AG04450 (cell line): ENCODE data around the gene STK38. TPM values are rescaled to one million over a fixed set of nuclear protein-coding genes. Genes with fewer than 3 reads are reported as not detected.

Source experiments
- CTCF ChIA-PET: fragments of 300-600, 350-600 bp; formaldehyde crosslinking; extraction: SDS; loops from one replicate; lab custom pipeline; 2022; ENCODE audit warnings: antibody characterized with exemption, inconsistent platforms; lab: Charles Lee
- POLR2A ChIA-PET: fragments of 350-600 bp; formaldehyde crosslinking; extraction: SDS; loops from one replicate; lab custom pipeline; 2021; ENCODE audit warnings: antibody characterized with exemption, inconsistent platforms; lab: Yijun Ruan, JAX
- DNase-seq: peaks from one replicate; pipeline ENCODE4 v3.0.0-alpha.2; 2011; ENCODE audit warnings: low read depth, low spot score
- H3K27ac ChIP-seq: one replicate; pipeline ENCODE4 v1.5.1; 2012; ENCODE audit warnings: low read depth, low read length, control low read depth
- H3K27me3 ChIP-seq: one replicate; pipeline ENCODE4 v1.6.0; 2012; ENCODE audit warnings: low read length; ENCODE audit not compliant: control insufficient read depth, insufficient read depth
- H3K4me3 ChIP-seq: 2 replicates; pipeline ENCODE4 v1.5.1; 2011; ENCODE audit warnings: mild to moderate bottlenecking, low read depth, low read length, control low read depth
- H3K9me3 ChIP-seq: 2 replicates; pipeline ENCODE4 v1.5.1; 2012; ENCODE audit warnings: low read length; ENCODE audit not compliant: control insufficient read depth, insufficient read depth
- polyA plus RNA-seq: library from polyadenylated mRNA; depleted of rRNA; stranded (reverse); fragments of >200 nt; gene quantifications from 2 replicates; pipeline ENCODE4 v1.2.3, GENCODE V29; 2011
- TF ChIP-seq, protein P1 (sequence below): IDR thresholded peaks from 2 replicates; pipeline ENCODE4 v1.5.1; 2011; ENCODE audit warnings: low read depth, low read length, control low read depth, inconsistent platforms

Gene STK38
- polyA plus RNA-seq, 1 experiment: 34.9 TPM

DNA sequence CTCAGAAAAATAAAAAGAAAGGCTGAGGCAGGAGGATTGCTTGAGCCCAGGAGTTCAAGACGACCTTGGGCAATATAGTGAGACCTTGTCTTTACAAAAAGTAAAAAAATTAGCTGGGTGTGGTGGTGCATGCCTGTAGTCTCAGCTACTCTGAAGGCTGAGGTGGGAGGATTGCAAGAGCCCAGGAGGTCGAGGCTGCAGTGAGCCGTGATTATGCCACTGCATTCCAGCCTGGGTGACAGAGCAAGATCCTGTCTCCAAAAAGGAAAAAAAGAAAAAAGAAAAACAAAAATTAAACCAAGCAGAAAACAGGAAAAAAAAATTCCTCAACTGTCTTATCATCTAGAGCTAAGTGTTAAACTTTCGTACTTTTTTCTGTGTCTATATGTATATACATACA is 34.4 kb upstream of the STK38 start:
- DNase-seq: no peak
- CTCF ChIA-PET: no interaction called here
- H3K27me3 ChIP-seq: no peaks in the 10 kb centered on the region
- no peak overlapping the region for H3K4me3 ChIP-seq
- POLR2A ChIA-PET: no interaction called here
- H3K9me3 ChIP-seq: no peaks in the 10 kb centered on the region
- H3K27ac ChIP-seq: no peak overlapping the region
- TF ChIP-seq, protein P1, sequence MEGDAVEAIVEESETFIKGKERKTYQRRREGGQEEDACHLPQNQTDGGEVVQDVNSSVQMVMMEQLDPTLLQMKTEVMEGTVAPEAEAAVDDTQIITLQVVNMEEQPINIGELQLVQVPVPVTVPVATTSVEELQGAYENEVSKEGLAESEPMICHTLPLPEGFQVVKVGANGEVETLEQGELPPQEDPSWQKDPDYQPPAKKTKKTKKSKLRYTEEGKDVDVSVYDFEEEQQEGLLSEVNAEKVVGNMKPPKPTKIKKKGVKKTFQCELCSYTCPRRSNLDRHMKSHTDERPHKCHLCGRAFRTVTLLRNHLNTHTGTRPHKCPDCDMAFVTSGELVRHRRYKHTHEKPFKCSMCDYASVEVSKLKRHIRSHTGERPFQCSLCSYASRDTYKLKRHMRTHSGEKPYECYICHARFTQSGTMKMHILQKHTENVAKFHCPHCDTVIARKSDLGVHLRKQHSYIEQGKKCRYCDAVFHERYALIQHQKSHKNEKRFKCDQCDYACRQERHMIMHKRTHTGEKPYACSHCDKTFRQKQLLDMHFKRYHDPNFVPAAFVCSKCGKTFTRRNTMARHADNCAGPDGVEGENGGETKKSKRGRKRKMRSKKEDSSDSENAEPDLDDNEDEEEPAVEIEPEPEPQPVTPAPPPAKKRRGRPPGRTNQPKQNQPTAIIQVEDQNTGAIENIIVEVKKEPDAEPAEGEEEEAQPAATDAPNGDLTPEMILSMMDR: no peak

DNA sequence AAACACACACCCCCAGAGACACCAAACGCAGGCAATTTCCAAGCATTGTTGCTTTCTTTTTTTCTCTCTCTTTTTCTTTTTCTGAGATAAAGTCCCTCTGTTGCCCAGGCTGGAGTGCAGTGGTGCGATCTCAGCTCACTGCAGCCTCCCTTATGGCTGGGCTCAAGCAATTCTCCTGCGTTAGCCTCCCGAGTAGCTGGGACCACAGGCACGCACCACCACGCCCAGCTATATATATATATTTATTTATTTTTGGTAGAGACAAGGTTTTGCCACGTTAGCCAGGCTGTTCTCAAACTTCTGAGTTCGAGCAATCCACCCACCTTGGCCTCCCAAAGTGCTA is 32.9 kb upstream of the STK38 start:
- H3K27ac ChIP-seq: peak overlapping the region; percentile 75
- H3K4me3 ChIP-seq: no peak overlapping the region
- H3K27me3 ChIP-seq: no peaks in the 10 kb centered on the region
- TF ChIP-seq, protein P1: no peak
- POLR2A ChIA-PET: interaction anchor here (0.8 to 2.1 kb wide), 4 partner anchors 13 to 26 kb away, joined by 3 to 18 read pairs (median 7); partner anchors contain the start of gene SRSF3
- no peaks in the 10 kb centered on the region for H3K9me3 ChIP-seq
- CTCF ChIA-PET: interaction anchor here (0.8 to 1.4 kb wide), 3 partner anchors 11 to 28 kb away, joined by 3 to 4 read pairs (median 3); no protein-coding TSS in a partner anchor
- DNase-seq: no peak

DNA sequence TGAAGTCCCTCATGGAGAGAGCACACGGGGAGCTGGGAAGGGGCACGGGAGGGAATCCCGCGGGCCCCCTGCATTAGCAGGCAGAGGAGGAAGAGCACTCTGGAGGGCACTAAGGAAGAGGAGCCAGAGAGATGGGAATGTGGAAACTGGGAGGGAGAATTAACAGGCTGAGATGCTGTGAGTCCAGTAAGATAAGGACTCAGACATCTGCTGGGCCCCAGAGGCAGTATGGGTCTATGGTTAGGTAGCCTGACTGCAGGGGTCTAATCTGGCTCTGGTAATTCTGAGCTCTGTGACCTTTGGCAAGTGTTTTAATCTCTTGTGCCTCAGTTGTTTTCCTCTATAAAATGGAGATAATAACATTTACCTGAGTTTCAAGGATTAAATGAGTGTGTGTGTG is 31.2 kb upstream of the STK38 start:
- CTCF ChIA-PET: no interaction called here
- no peak overlapping the region for H3K27ac ChIP-seq
- H3K9me3 ChIP-seq: no peaks in the 10 kb centered on the region
- H3K4me3 ChIP-seq: no peak overlapping the region
- TF ChIP-seq, protein P1: no peak
- no peaks in the 10 kb centered on the region for H3K27me3 ChIP-seq
- POLR2A ChIA-PET: no interaction called here
- DNase-seq: no peak

DNA sequence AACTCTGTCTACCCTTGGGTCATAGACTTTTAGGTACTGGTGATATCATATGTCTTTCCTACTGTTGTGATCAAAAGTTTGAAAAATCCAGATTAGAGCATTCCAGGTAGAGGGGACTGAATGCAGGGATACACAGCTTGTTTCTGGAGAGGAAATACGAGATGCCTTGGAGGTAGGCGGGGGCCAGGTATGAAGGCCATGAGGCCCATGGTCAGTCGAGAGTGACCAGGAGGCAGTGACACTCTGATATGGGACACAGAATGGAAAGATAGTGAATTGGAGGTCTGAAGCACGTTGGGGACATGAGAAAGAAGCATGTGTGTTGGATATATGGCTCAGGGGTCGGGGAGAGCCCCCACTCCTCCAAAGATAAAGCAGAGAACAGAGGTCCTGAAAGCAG is 30.8 kb upstream of the STK38 start:
- H3K9me3 ChIP-seq: no peaks in the 10 kb centered on the region
- ChIA-PET CTCF (no interaction called here), POLR2A (no interaction called here)
- H3K27ac ChIP-seq: no peak overlapping the region
- DNase-seq: no peak
- H3K27me3 ChIP-seq: no peaks in the 10 kb centered on the region
- TF ChIP-seq, protein P1: no peak
- no peak overlapping the region for H3K4me3 ChIP-seq

DNA sequence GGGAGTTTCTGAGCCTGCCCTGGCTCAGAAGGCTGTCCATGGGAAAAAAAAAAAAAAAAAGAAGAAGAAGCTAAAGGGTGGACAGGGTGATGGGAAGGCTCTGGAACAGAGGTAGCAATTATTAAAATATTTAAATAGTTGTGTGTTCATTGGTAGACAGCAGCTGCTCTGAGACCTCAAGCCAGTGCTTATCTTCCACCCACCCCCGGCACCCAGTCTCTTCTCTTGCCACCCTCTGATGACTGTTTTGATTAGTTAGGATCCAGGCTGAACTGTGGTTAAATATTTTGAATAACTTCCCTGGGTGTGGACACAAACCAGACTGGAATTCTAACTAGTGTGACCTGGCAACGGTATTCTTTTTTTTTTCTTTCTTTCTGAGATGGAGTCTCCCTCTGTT is 30.0 kb upstream of the STK38 start:
- TF ChIP-seq, protein P1: no peak
- CTCF ChIA-PET: interaction anchor here (1.0 kb wide), 1 partner anchor 217 kb away, joined by 3 read pairs; no protein-coding TSS in a partner anchor

More for the DNA sequence above, 30.0 kb upstream of the STK38 start:
- DNase-seq: peak; percentile 42
- POLR2A ChIA-PET: interaction anchor here (0.7 to 0.9 kb wide), 2 partner anchors 11 to 361 kb away, joined by 4 to 5 read pairs; no protein-coding TSS in a partner anchor
- H3K4me3 ChIP-seq: no peak overlapping the region
- H3K27ac ChIP-seq: peak overlapping the region; percentile 34
- no peaks in the 10 kb centered on the region for H3K9me3 ChIP-seq
- no peaks in the 10 kb centered on the region for H3K27me3 ChIP-seq
